ENCODE results near the gene TUBB4A.

TUBB4A gene

GRCh38 chr19:6464070-6464873, 37.8 kb downstream of the TUBB4A start, which contains the start of gene CRB3:
Gene CRB3 (plus strand): TSS chr19:6464271. CDS start chr19:6464702, 431 bp downstream.
- no peaks in the 10 kb centered on the region for H3K36me3 ChIP-seq (ENCODE audit: control insufficient read depth in 1 of 2, insufficient read depth in 2 of 2, low read length in 2 of 2)
- H3K4me3 ChIP-seq (ENCODE audit: low read depth in 1 of 2, low read length in 2 of 2) = peak within 1 kb of the TSS in 1 of 2 donors; percentile 39
- H3K4me1 ChIP-seq (ENCODE audit: control insufficient read depth in 1 of 2, insufficient read depth in 2 of 2, low read length in 2 of 2) = peaks cover 0 to under 1% of the 10 kb centered on the region in 2 donors
- H3K27me3 ChIP-seq (ENCODE audit: low read depth, low read length) = peaks cover 3% of the 10 kb centered on the region
- no peaks in the 10 kb centered on the region for H3K9me3 ChIP-seq (ENCODE audit: control insufficient read depth in 1 of 2, low read length in 2 of 2)
- H3K27ac ChIP-seq (ENCODE audit: low read length) = peak within 1 kb of the TSS; percentile 63

- H3K9me3 ChIP-seq (ENCODE audit: control insufficient read depth in 1 of 2, low read length in 2 of 2) = no peaks in the 10 kb centered on the region
- H3K36me3 ChIP-seq (ENCODE audit: control insufficient read depth in 1 of 2, insufficient read depth in 2 of 2, low read length in 2 of 2) = peaks cover 0 to 15% of the 10 kb centered on the region in 2 donors
- H3K27ac ChIP-seq (ENCODE audit: low read length) = peak overlapping the region; percentile 45
- peak overlapping the region; percentile 81 to 84 for H3K4me3 ChIP-seq (ENCODE audit: low read depth in 1 of 2, low read length in 2 of 2)
- H3K4me1 ChIP-seq (ENCODE audit: control insufficient read depth in 1 of 2, insufficient read depth in 2 of 2, low read length in 2 of 2) = peaks cover 0 to 15% of the 10 kb centered on the region in 2 donors
- H3K27me3 ChIP-seq (ENCODE audit: low read depth, low read length) = peaks cover 3% of the 10 kb centered on the region
These were observed 41.8 kb downstream of the TUBB4A start for GRCh38 chr19:6460099-6460884.

- Histone ChIP-seq H3K4me1 (ENCODE audit: control insufficient read depth in 1 of 2, insufficient read depth in 2 of 2, low read length in 2 of 2) (peaks cover 0 to 15% of the 10 kb centered on the region in 2 donors), H3K27ac (ENCODE audit: low read length) (peak within 1 kb of the TSS; percentile 45)
These were observed 42.6 kb downstream of the TUBB4A start, which contains the start of gene SLC25A23 for GRCh38 chr19:6459262-6460098. Gene SLC25A23 (minus strand): TSS chr19:6459792. CDS start chr19:6459628, 164 bp downstream.

GRCh38 chr19:6458695-6459261, 43.3 kb downstream of the TUBB4A start:
- peaks cover 0 to 15% of the 10 kb centered on the region in 2 donors for H3K4me1 ChIP-seq (ENCODE audit: control insufficient read depth in 1 of 2, insufficient read depth in 2 of 2, low read length in 2 of 2)
- H3K9me3 ChIP-seq (ENCODE audit: control insufficient read depth in 1 of 2, low read length in 2 of 2) = peaks cover 0 to 11% of the 10 kb centered on the region in 2 donors
- peaks cover 5 to 30% of the 10 kb centered on the region in 2 donors for H3K36me3 ChIP-seq (ENCODE audit: control insufficient read depth in 1 of 2, insufficient read depth in 2 of 2, low read length in 2 of 2)
- peak overlapping the region; percentile 53 to 84 for H3K4me3 ChIP-seq (ENCODE audit: low read depth in 1 of 2, low read length in 2 of 2)
- H3K27me3 ChIP-seq (ENCODE audit: low read depth, low read length) = peaks cover under 1% of the 10 kb centered on the region
- no peak overlapping the region for H3K27ac ChIP-seq (ENCODE audit: low read length)

More at GRCh38 chr19:6459262-6460098, 42.6 kb downstream of the TUBB4A start, which contains the start of gene SLC25A23:
- Histone ChIP-seq H3K27me3 (ENCODE audit: low read depth, low read length) (peaks cover 3% of the 10 kb centered on the region), H3K9me3 (ENCODE audit: control insufficient read depth in 1 of 2, low read length in 2 of 2) (peaks cover 0 to 4% of the 10 kb centered on the region in 2 donors), H3K4me3 (ENCODE audit: low read depth in 1 of 2, low read length in 2 of 2) (peak within 1 kb of the TSS; percentile 81 to 84), H3K36me3 (ENCODE audit: control insufficient read depth in 1 of 2, insufficient read depth in 2 of 2, low read length in 2 of 2) (peaks cover 0 to 23% of the 10 kb centered on the region in 2 donors)

- H3K27me3 ChIP-seq (ENCODE audit: low read depth, low read length) = no peaks in the 10 kb centered on the region
- peaks cover 6 to 36% of the 10 kb centered on the region in 2 donors for H3K36me3 ChIP-seq (ENCODE audit: control insufficient read depth in 1 of 2, insufficient read depth in 2 of 2, low read length in 2 of 2)
- H3K4me3 ChIP-seq (ENCODE audit: low read depth in 1 of 2, low read length in 2 of 2) = peak overlapping the region; percentile 53 to 84
- H3K9me3 ChIP-seq (ENCODE audit: control insufficient read depth in 1 of 2, low read length in 2 of 2) = peaks cover 0 to 15% of the 10 kb centered on the region in 2 donors
- no peak overlapping the region for H3K27ac ChIP-seq (ENCODE audit: low read length)
- H3K4me1 ChIP-seq (ENCODE audit: control insufficient read depth in 1 of 2, insufficient read depth in 2 of 2, low read length in 2 of 2) = peaks cover 0 to 15% of the 10 kb centered on the region in 2 donors
These were observed 44.0 kb downstream of the TUBB4A start for GRCh38 chr19:6457958-6458694.

GRCh38 chr19:6455924-6456323, 46.2 kb downstream of the TUBB4A start:
- no peak overlapping the region for H3K4me3 ChIP-seq (ENCODE audit: low read depth in 1 of 2, low read length in 2 of 2)
- peaks cover 6 to 55% of the 10 kb centered on the region in 2 donors for H3K36me3 ChIP-seq (ENCODE audit: control insufficient read depth in 1 of 2, insufficient read depth in 2 of 2, low read length in 2 of 2)
- H3K9me3 ChIP-seq (ENCODE audit: control insufficient read depth in 1 of 2, low read length in 2 of 2) = peaks cover 0 to 15% of the 10 kb centered on the region in 2 donors
- peaks cover 0 to 15% of the 10 kb centered on the region in 2 donors for H3K4me1 ChIP-seq (ENCODE audit: control insufficient read depth in 1 of 2, insufficient read depth in 2 of 2, low read length in 2 of 2)
- H3K27ac ChIP-seq (ENCODE audit: low read length) = no peak overlapping the region
- no peaks in the 10 kb centered on the region for H3K27me3 ChIP-seq (ENCODE audit: low read depth, low read length)

- H3K4me3 ChIP-seq (ENCODE audit: low read depth in 1 of 2, low read length in 2 of 2) = peak overlapping the region in 1 of 2 donors; percentile 25
- peaks cover 6 to 63% of the 10 kb centered on the region in 2 donors for H3K36me3 ChIP-seq (ENCODE audit: control insufficient read depth in 1 of 2, insufficient read depth in 2 of 2, low read length in 2 of 2)
- peaks cover 0 to 12% of the 10 kb centered on the region in 2 donors for H3K4me1 ChIP-seq (ENCODE audit: control insufficient read depth in 1 of 2, insufficient read depth in 2 of 2, low read length in 2 of 2)
- peaks cover 0 to 15% of the 10 kb centered on the region in 2 donors for H3K9me3 ChIP-seq (ENCODE audit: control insufficient read depth in 1 of 2, low read length in 2 of 2)
- H3K27ac ChIP-seq (ENCODE audit: low read length) = no peak overlapping the region
- no peaks in the 10 kb centered on the region for H3K27me3 ChIP-seq (ENCODE audit: low read depth, low read length)
These were observed 48.1 kb downstream of the TUBB4A start for GRCh38 chr19:6453951-6454565.

GRCh38 chr19:6452899-6453298, 49.2 kb downstream of the TUBB4A start:
- Histone ChIP-seq H3K36me3 (ENCODE audit: control insufficient read depth in 1 of 2, insufficient read depth in 2 of 2, low read length in 2 of 2) (peaks cover 6 to 67% of the 10 kb centered on the region in 2 donors), H3K9me3 (ENCODE audit: control insufficient read depth in 1 of 2, low read length in 2 of 2) (peaks cover 0 to 15% of the 10 kb centered on the region in 2 donors), H3K4me3 (ENCODE audit: low read depth in 1 of 2, low read length in 2 of 2) (no peak overlapping the region), H3K4me1 (ENCODE audit: control insufficient read depth in 1 of 2, insufficient read depth in 2 of 2, low read length in 2 of 2) (peaks cover 0 to under 1% of the 10 kb centered on the region in 2 donors), H3K27ac (ENCODE audit: low read length) (no peak overlapping the region), H3K27me3 (ENCODE audit: low read depth, low read length) (no peaks in the 10 kb centered on the region)

GRCh38 chr19:6452223-6452614, 49.9 kb downstream of the TUBB4A start:
- Histone ChIP-seq H3K27me3 (ENCODE audit: low read depth, low read length) (no peaks in the 10 kb centered on the region), H3K4me3 (ENCODE audit: low read depth in 1 of 2, low read length in 2 of 2) (no peak overlapping the region), H3K27ac (ENCODE audit: low read length) (no peak overlapping the region), H3K4me1 (ENCODE audit: control insufficient read depth in 1 of 2, insufficient read depth in 2 of 2, low read length in 2 of 2) (no peaks in the 10 kb centered on the region), H3K9me3 (ENCODE audit: control insufficient read depth in 1 of 2, low read length in 2 of 2) (peaks cover 0 to 15% of the 10 kb centered on the region in 2 donors), H3K36me3 (ENCODE audit: control insufficient read depth in 1 of 2, insufficient read depth in 2 of 2, low read length in 2 of 2) (peaks cover 6 to 67% of the 10 kb centered on the region in 2 donors)
